Right lobe of liver (tissue), 4 donors: ENCODE results near the gene DYSF.

Experiments used
- POLR2A ChIP-seq: fragments of 450-650 bp; IDR thresholded peaks from one replicate; pipeline ENCODE4 v1.6.1; 2017; ENCODE audit warnings: antibody characterized with exemption, mild to moderate bottlenecking
- TF ChIP-seq, protein P1 (sequence below), 4 donors: fragments of 200-600 bp in 3 of 4; fragments of 450-650 bp in 1 of 4; IDR thresholded peaks; one replicate each; pipeline versions ENCODE4 v1.5.1 to v1.8.0; 2016 to 2022; ENCODE audit warnings: antibody characterized with exemption in 4 of 4, mild to moderate bottlenecking in 2 of 4
- donor health status: DM: no; HTN: no; CAD: no.
- donor health status: DM: no; HTN: no; CAD: no.
- donor health status: DM: no; HTN: yes; CAD: no.

DNA sequence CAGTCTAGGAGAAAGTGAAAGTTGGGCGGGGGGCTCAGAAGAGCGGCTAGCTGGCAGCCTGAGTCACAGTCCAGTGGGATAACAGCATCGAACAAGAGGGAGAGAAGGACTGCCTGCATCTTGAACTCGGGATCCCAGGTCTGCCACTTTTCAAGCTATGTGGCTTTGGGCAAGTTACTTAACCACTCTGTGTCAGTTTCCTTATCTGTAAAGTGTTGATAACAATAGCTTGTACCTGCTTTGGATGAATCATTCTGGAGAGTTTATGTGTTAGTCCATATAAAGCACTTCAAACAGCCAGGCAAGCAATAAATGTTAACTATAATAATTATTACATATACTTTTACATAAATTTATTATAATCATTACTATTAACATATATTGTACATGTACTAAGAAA lies 4.6 kb downstream of the DYSF start:
- no peak for TF ChIP-seq POLR2A
- TF ChIP-seq, protein P1, sequence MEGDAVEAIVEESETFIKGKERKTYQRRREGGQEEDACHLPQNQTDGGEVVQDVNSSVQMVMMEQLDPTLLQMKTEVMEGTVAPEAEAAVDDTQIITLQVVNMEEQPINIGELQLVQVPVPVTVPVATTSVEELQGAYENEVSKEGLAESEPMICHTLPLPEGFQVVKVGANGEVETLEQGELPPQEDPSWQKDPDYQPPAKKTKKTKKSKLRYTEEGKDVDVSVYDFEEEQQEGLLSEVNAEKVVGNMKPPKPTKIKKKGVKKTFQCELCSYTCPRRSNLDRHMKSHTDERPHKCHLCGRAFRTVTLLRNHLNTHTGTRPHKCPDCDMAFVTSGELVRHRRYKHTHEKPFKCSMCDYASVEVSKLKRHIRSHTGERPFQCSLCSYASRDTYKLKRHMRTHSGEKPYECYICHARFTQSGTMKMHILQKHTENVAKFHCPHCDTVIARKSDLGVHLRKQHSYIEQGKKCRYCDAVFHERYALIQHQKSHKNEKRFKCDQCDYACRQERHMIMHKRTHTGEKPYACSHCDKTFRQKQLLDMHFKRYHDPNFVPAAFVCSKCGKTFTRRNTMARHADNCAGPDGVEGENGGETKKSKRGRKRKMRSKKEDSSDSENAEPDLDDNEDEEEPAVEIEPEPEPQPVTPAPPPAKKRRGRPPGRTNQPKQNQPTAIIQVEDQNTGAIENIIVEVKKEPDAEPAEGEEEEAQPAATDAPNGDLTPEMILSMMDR (IDR thresholded peaks at IDR 0.05), result no peak
